ENCODE data around the gene IL18R1.

IL18R1 gene

GRCh38 chr2:102359527-102359926 is 3.9 kb downstream of the IL18R1 start:
- no peak for TF ChIP-seq CTCF (IDR thresholded peaks at IDR 0.05; ENCODE audit: low read depth, low read length)
- H3K4me3 ChIP-seq (ENCODE audit: low read depth, low read length) = no peak overlapping the region

- no peak overlapping the region for H3K4me3 ChIP-seq (ENCODE audit: low read depth, low read length)
- no peak for TF ChIP-seq CTCF (IDR thresholded peaks at IDR 0.05; ENCODE audit: low read depth, low read length)
Observed at GRCh38 chr2:102361632-102362241, 6.1 kb downstream of the IL18R1 start.

- no peak for TF ChIP-seq CTCF (IDR thresholded peaks at IDR 0.05; ENCODE audit: low read depth, low read length)
Observed at GRCh38 chr2:102365763-102366162, 10.2 kb downstream of the IL18R1 start.

GRCh38 chr2:102366406-102367112 is 11.0 kb downstream of the IL18R1 start:
- no peak overlapping the region for H3K4me3 ChIP-seq (ENCODE audit: low read depth, low read length)
- no peak for TF ChIP-seq CTCF (IDR thresholded peaks at IDR 0.05; ENCODE audit: low read depth, low read length)

More at GRCh38 chr2:102365763-102366162, 10.2 kb downstream of the IL18R1 start:
- no peak overlapping the region for H3K4me3 ChIP-seq (ENCODE audit: low read depth, low read length)

GRCh38 chr2:102367331-102367971 is 11.9 kb downstream of the IL18R1 start:
- no peak overlapping the region for H3K4me3 ChIP-seq (ENCODE audit: low read depth, low read length)
- TF ChIP-seq CTCF (IDR thresholded peaks at IDR 0.05; ENCODE audit: low read depth, low read length) = no peak

GRCh38 chr2:102368461-102369109 is 13.0 kb downstream of the IL18R1 start:
- TF ChIP-seq CTCF (IDR thresholded peaks at IDR 0.05; ENCODE audit: low read depth, low read length) = no peak

More at GRCh38 chr2:102368461-102369109, 13.0 kb downstream of the IL18R1 start:
- H3K4me3 ChIP-seq (ENCODE audit: low read depth, low read length) = no peak overlapping the region

Measured in WI38 (cell line).